Right lobe of liver (tissue), 6 donors: Measurements from ENCODE around the gene SARS2. TPM values are rescaled to one million over a fixed set of nuclear protein-coding genes. Genes with fewer than 3 reads are reported as not detected.

ENCODE experiments used
- ATAC-seq, 4 donors: fragments of 200-7000 bp; cut with Tn5 transposase; one replicate each; pipeline ENCODE4 v1.9.1; 2020; ENCODE audit warnings: mild to moderate bottlenecking in 4 of 4, moderate library complexity in 4 of 4
- DNase-seq, 3 donors: peaks; one replicate each; pipeline ENCODE4 v3.0.0-alpha.2; 2020
- H3K27ac ChIP-seq, 3 donors: fragments of 200-600 bp; one replicate each; pipeline ENCODE4 v1.8.0; 2022
- H3K27me3 ChIP-seq, 2 donors: fragments of 200-600 bp; one replicate each; pipeline ENCODE4 v1.8.0; 2022
- H3K36me3 ChIP-seq, 4 donors: fragments of 200-600 bp; sonication (generic) in 1 of 4; one replicate each; pipeline versions ENCODE4 v1.5.1 to v1.8.0; 2017 to 2022; ENCODE audit warnings: control low read depth in 1 of 4
- H3K4me1 ChIP-seq, 4 donors: fragments of 200-600 bp; sonication (generic) in 1 of 4; one replicate each; pipeline versions ENCODE4 v1.5.1 to v1.8.0; 2017 to 2022; ENCODE audit warnings: control low read depth in 1 of 4
- H3K4me3 ChIP-seq, 3 donors: fragments of 200-600 bp; one replicate each; pipeline ENCODE4 v1.8.0; 2022
- H3K9me3 ChIP-seq, 4 donors: fragments of 200-600 bp; sonication (generic) in 1 of 4; one replicate each; pipeline versions ENCODE4 v1.5.1 to v1.8.0; 2017 to 2022; ENCODE audit warnings: control low read depth in 1 of 4
- POLR2A ChIP-seq: fragments of 450-650 bp; IDR thresholded peaks from one replicate; pipeline ENCODE4 v1.6.1; 2017; ENCODE audit warnings: antibody characterized with exemption, mild to moderate bottlenecking
- WGBS: methylation state at CpG from one replicate; pipeline ENCODE4 v1.1.6; 2018; ENCODE audit warnings: low coverage, low lambda C conversion rate; ENCODE audit not compliant: insufficient coverage; ENCODE audit errors: missing lambda C conversion rate; 5-methylcytosine and 5-hydroxymethylcytosine counted together
- intact Hi-C, 2 donors: fragments of 100-400 bp; cut with DNase I; formaldehyde crosslinking; loops; one replicate each; pipeline versions ENCODE4 v1.11.2 to v1.14.1; 2022
- total RNA-seq, 6 experiments: library from RNA; depleted of rRNA in 2 of 6; stranded (reverse); fragments of >200 nt in 2 of 6; fragmentation: NEBNext Ultra II Directional in 3 of 6; extraction: Animal tissue kit (Norgen Biotek cat#: 25700) in 3 of 6; gene quantifications; one replicate each; pipeline versions ENCODE4 v1.1.0 to v1.2.4, GENCODE V29; 2016 to 2023
- TF ChIP-seq, protein P1 (sequence below), 4 donors: fragments of 200-600 bp in 3 of 4; fragments of 450-650 bp in 1 of 4; IDR thresholded peaks; one replicate each; pipeline versions ENCODE4 v1.5.1 to v1.8.0; 2016 to 2022; ENCODE audit warnings: antibody characterized with exemption in 4 of 4, mild to moderate bottlenecking in 2 of 4
- donor health status: DM: no; HTN: yes; CAD: no.
- donor health status: DM: no; HTN: no; CAD: no.
- donor health status: DM: no; HTN: no; CAD: no.
- donor health status: DM: no; HTN: yes; CAD: no.
- donor health status: DM: no; HTN: yes; CAD: no.

The SARS2 gene
- total RNA-seq, 6 experiments from 2014 or later: 10.6 to 26.5 (median 18.7) TPM

DNA sequence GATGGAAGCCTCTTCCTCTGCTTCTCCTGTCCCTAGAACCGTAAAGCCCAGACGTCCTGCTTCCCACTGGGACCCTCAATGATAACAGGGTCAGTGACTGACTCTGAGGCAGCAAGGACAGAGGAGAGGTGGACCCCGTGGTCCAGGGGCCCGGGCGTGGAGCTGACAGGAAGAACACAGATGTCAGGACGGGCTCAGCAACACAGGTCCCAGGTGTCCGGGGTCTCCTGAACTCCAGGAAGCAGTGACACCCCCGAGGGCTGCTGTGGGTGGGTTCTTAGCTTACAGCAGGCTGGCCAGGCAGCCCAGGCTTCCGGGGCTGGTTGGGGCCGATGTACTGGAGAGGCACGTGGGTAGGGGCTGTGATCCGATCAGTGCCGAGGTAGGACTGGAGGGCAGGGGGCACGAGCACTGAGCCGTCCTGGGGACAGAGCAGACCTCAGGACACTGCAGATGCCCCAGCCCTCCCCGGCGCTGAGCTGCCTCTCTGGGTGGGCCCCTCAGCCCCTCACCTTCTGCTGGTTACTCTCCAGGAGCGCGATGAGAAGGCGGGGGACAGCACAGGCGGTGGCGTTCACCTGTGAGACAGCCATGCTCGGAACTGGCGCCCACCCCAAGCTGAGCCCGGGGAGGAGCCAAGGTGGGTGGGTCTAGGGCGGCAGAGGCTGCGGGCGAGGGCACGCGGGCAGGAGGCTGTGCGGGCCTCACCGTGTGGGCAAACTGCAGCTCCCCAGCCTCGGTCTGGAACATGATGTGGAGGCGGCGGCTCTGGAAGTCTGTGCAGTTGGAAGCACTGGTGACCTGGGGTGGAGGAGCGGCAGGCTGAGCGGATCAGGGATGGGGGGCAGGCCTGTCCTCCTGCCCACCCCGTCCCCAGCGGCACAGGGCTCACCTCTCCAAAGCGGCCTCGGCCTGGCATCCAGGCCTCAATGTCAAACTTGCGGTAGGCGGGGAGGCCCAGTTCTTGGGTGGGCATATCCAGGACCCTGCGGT, 14.9 kb downstream of the SARS2 start:
- no peaks in the 10 kb centered on the region for H3K9me3 ChIP-seq
- no peaks in the 10 kb centered on the region for H3K27me3 ChIP-seq
- 96% methylated on average over 5 of the region's 44 CpGs for WGBS
- ATAC-seq (no peak), DNase-seq (peak in 2 of 3 donors; percentile 18 to 45)
- no peak overlapping the region for H3K4me3 ChIP-seq
- no peaks in the 10 kb centered on the region for H3K36me3 ChIP-seq
- no peak for TF ChIP-seq POLR2A
- TF ChIP-seq, protein P1, sequence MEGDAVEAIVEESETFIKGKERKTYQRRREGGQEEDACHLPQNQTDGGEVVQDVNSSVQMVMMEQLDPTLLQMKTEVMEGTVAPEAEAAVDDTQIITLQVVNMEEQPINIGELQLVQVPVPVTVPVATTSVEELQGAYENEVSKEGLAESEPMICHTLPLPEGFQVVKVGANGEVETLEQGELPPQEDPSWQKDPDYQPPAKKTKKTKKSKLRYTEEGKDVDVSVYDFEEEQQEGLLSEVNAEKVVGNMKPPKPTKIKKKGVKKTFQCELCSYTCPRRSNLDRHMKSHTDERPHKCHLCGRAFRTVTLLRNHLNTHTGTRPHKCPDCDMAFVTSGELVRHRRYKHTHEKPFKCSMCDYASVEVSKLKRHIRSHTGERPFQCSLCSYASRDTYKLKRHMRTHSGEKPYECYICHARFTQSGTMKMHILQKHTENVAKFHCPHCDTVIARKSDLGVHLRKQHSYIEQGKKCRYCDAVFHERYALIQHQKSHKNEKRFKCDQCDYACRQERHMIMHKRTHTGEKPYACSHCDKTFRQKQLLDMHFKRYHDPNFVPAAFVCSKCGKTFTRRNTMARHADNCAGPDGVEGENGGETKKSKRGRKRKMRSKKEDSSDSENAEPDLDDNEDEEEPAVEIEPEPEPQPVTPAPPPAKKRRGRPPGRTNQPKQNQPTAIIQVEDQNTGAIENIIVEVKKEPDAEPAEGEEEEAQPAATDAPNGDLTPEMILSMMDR (IDR thresholded peaks at IDR 0.05): no peak
- H3K27ac ChIP-seq: no peak overlapping the region
- intact Hi-C loops: no loop called here
- no peaks in the 10 kb centered on the region for H3K4me1 ChIP-seq

DNA sequence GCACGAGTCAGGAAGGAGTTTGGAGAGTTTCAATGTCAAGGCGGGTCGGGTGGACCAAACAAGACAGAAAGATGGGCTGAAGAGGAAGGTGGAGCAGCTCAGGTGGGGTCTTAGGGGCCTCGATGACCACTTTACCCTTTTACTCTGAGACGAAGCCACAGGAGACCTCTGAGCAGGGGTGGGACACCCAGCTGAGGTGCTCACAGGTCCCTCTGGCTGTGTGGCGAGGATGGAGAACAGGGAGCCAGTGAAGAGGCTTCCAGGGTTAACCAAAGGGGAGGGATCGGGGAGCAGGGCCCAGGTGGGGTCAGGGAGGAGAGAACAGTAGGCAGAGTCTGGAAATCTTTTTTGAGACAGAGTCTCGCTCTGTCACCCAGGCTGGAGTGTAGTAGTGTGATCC, 16.6 kb downstream of the SARS2 start:
- intact Hi-C loops: no loop called here
- ATAC-seq: no peak
- TF ChIP-seq, protein P1 (IDR thresholded peaks at IDR 0.05): no peak
- TF ChIP-seq POLR2A: no peak

DNA sequence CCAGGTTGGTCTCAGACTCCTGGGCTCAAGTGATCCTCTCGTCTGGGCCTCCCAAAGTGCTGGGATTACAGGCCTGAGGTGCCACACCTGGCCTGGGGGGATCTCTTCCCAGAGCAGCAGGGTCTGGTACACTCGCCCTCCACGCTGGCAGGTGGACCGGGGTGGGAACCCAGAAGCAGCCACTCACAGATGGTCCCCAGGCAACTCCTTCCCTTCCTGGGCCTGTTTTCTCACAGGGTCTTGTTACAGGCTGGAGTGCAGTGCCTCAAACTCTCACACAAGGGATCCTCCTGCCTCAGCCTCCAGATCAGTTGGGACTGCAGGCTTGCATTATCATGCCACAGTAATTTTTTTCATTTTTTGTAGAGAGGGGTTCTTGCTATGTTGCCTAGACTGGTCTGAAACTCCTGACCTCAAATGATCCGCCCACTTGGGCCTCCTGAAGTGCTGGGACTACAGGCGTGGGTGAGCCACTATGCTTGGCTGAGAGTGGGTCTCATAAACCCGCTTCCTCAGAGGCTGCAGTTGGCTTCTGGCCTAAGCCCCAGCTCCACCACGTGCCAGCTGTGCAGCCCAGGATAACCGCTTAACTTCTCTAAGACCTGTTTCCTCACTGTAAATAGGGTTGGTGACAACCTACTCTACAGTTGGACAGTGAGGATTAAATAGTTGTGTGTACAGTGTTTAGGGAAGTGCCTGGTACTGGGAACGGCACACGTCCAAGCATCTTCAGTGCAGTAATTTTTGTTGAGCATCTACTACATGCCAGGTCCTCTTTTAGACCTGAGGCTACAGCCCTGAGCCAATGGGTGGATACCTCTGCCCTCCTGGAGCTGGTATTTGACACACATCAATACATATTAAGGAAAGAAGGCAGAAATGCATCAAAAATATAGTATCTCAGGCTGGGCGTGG, 17.7 kb downstream of the SARS2 start:
- intact Hi-C loops: no loop called here
- ATAC-seq: no peak

More for the DNA sequence above, 16.6 kb downstream of the SARS2 start:
- Histone ChIP-seq H3K9me3 (no peaks in the 10 kb centered on the region), H3K4me3 (no peak overlapping the region), H3K27ac (no peak overlapping the region), H3K4me1 (no peaks in the 10 kb centered on the region), H3K27me3 (no peaks in the 10 kb centered on the region), H3K36me3 (no peaks in the 10 kb centered on the region)
- WGBS: 86% methylated on average over 5 of the region's 8 CpGs
- peak in 1 of 3 donors; percentile 31 for DNase-seq

DNA sequence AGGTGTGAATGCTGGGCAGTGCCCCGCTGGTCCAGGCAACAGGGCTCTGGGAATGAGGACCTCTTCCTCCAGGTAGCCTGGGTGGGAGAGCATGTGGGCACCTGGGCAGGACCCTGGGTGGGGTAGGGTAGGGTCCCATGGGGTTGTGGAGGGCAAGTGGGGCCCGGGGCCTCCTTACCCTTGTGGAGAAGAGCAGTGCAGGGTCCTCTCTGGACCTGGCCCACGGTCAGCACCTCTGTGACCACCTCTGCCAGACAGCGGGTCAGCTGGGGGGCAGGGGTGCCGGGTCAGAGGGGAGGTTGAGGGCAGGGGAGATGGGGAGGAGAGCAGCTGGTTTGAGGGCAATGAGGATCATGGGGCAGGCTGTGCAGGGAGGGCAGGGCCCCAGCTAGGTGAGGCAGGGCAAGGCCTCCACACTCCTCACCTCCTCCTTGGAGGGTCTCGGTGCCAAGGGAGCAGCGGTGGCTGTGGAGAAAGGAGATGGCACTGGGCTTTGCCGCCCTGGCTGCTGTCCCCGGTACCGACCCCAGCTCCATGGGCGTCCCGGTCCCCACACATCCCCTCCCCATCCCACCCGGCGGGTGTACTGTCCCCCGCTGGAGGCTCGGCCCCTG, 19.1 kb downstream of the SARS2 start:
- no peaks in the 10 kb centered on the region for H3K9me3 ChIP-seq
- H3K4me1 ChIP-seq: no peaks in the 10 kb centered on the region
- H3K36me3 ChIP-seq: peaks cover 0 to 14% (median under 1%) of the 10 kb centered on the region in 4 donors
- ATAC-seq: peak in 2 of 4 donors; percentile 8 to 10
- DNase-seq: no peak
- 94% methylated on average over 3 of the region's 16 CpGs for WGBS
- no peak overlapping the region for H3K27ac ChIP-seq
- TF ChIP-seq POLR2A: no peak
- TF ChIP-seq, protein P1 (IDR thresholded peaks at IDR 0.05): no peak
- intact Hi-C loops: no loop called here
- H3K27me3 ChIP-seq: no peaks in the 10 kb centered on the region
- H3K4me3 ChIP-seq: no peak overlapping the region

More for the DNA sequence above, 17.7 kb downstream of the SARS2 start:
- Histone ChIP-seq H3K4me1 (no peaks in the 10 kb centered on the region), H3K36me3 (peaks cover 0 to 3% (median 0%) of the 10 kb centered on the region in 4 donors), H3K4me3 (no peak overlapping the region), H3K27ac (no peak overlapping the region), H3K9me3 (no peaks in the 10 kb centered on the region), H3K27me3 (no peaks in the 10 kb centered on the region)
- peak in 1 of 3 donors; percentile 35 for DNase-seq
- TF ChIP-seq, protein P1 (IDR thresholded peaks at IDR 0.05): no peak
- TF ChIP-seq POLR2A: no peak
- WGBS: 63% methylated on average over 4 of the region's 12 CpGs
